GM18868 (cell line): ENCODE data around the gene INTS2.
"Not testable (repeated sequence)": the region's sequence is repeated elsewhere in the genome, so short reads cannot be mapped to it uniquely, and the experiment has no call there.

Experiments used
- ATAC-seq: cut with Tn5 transposase; IDR thresholded peaks from one replicate; pipeline ENCODE4 v1.9.1; 2021; ENCODE audit warnings: mild to moderate bottlenecking, moderate library complexity; ENCODE audit not compliant: unreplicated experiment

INTS2 gene

DNA sequence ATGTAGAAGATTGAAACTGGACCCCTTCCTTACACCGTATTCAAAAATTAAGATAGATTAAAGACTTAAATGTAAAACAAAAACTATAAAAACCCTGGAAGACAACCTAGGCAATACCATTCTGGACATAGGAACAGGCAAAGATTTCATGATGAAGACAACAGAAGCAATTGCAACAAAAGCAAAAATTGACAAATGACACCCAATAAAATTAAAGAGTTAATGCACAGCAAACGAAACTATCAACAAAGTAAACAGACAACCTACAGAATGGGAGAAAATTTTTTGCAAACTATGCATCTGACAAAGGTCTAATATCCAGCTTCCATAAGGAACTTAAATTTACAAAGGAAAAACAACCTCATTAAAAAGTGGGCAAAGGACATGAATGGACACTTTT is 101.6 kb downstream of the INTS2 start:
- ATAC-seq, result not testable (repeated sequence)

DNA sequence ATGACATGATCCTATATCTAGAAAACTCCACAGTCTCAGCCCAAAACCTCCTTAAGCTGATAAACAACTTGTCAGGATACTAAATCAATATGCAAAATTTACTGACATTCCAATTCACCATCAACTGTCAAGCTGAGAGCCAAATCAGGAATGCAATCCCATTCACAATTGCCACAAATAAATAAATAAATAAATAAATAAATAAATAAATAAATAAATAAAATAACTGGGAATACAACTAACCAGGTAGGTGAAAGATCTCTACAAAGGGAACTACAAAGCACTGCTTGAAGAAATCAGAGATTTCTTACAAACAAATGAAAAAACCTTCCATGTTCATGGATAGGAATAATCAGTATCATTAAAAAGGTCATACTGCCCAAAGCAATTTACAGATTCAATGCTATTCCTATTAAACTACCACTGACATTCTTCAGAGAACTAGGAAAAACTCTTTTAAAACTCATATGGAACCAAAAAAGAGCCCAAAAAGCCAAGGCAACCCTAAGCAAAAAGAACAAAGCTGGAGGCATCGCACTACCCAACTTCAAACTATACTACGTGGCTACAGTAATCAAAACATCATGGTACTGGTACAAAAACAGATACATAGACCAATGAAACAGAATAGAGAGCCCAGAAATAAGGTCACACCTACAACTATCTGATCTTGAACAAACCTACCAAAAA is 102.2 kb downstream of the INTS2 start:
- ATAC-seq, result no peak

DNA sequence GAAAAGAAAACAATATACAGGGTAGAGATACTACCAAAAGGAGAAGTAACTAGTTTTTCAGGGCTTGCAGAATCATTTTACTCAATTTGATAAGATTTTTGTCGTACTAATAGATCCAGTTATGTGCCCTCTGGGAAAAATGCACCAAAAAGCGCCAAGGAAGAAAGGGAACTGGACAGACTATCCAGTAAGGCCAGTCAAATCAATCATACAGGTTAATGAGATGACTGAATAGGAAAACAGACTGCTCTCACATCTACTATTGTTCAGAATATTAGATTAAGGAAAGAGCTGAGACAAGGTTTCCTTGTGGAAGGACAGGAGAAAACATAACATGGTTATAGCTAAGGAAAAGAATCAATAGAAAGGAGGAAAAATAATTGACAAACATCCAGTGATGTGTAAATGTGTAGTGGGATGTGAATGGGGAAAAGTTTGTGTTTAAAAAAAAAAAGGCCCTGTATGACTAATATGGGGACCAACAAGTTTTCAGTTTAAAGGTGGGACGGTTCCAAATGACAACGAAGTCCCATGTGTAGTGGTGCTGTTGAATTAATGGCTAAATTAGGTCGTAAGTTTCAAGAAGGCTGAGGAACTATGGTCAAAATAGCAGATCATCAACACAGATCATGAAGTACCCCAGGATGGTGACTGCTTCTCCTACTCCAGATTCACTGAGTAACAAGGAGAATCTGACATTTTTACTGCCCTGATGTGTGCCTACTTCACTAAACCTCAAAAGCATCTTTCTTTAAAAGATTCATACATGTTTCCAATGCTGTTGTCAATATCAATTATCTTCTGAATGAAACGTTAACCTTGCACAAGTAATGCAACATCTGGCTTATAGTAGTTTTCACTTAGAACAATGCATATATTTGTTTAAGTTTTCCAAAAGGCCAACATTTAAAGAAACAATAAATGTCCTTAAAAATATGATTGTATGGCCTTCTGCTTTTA is 105.2 kb downstream of the INTS2 start:
- ATAC-seq, result peak; percentile 45

DNA sequence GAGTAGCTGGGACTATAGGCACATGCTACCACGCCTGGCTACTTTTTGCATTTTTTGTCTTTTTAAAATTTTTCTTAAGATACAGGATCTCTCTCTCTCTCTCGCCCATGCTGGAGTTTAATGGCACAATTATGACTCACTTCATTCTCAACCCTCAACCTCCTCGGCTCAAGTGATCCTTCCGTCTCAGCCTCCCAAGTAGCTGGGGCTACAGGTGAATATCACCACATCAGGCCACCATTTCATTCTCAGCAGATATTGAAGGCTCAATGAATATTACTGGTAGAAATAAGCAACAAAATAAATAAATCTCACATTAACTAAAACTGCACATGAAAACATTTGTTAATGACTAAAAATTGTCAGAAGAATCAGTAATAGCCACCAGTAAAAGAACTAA is 106.1 kb downstream of the INTS2 start:
- ATAC-seq, result no peak

DNA sequence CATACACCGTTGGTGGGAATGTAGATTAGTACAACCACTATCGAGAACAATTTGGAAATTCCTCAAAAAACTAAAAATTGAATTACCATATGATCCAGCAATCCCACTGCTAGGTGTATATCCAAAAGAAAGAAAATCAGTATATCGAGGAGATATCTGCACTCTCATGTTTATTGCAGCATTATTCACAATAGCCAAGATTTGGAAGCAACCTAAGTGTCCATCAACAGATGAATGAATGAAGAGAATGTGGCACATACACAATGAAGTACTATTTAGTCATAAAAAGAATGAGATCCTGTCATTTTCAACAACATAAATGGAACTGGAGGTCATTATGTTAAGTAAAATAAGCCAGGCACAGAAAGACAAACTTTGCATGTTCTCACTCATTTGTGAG is 108.5 kb downstream of the INTS2 start:
- ATAC-seq, result not testable (repeated sequence)

DNA sequence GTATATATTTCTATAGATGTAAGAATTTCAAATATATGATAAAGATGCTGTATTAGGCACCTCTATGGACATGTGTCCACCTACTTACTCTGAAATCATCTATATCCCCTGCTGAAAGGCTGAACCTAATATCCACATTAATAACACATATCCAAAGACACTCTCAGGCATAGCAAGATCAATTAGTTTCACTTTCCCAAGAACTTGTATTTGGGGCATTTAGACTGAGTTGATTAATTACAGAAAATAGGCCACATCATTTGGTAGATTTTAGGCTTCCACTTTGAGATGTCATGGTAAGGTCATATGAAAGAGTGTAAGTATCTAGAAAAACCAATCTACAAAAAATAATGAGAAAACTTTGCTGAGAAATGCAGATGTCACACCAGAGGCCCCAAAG is 109.6 kb downstream of the INTS2 start:
- ATAC-seq, result no peak

DNA sequence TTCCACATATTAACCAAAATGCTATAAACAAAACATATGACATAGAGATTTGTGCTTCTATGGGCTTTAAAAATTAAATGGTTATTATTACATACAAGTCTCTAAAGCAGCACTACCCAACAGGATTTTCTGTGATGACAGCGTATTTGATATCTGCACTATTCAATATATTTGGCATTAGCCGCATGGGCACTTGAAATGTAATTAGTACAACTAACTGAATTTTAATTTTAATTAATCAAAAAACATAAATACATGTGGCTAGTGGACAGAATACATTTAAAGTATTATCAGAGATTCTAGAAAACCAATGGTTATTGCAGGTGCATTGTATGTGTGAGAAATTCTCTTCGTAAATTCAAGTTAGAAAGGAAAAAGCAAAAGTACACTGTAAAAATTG is 110.3 kb downstream of the INTS2 start:
- ATAC-seq, result no peak

DNA sequence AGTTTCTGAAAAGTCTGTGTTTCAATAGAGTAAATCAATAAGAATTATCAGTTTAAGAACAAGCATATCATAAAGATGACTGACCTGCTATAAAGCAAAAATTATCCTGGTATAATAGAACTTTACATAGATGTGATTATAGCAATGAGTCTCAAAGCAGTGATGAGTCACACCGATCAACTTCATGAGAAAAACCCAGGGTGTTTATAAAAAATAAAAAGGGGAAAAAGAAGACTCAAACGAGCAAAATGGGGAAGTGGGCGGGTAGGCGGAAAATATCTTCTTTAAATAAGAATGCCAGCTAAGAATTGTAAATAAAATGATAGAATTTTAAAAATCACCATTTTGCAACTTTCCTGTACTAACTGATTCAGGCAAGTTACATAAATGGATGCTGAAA is 111.2 kb downstream of the INTS2 start:
- ATAC-seq, result no peak

DNA sequence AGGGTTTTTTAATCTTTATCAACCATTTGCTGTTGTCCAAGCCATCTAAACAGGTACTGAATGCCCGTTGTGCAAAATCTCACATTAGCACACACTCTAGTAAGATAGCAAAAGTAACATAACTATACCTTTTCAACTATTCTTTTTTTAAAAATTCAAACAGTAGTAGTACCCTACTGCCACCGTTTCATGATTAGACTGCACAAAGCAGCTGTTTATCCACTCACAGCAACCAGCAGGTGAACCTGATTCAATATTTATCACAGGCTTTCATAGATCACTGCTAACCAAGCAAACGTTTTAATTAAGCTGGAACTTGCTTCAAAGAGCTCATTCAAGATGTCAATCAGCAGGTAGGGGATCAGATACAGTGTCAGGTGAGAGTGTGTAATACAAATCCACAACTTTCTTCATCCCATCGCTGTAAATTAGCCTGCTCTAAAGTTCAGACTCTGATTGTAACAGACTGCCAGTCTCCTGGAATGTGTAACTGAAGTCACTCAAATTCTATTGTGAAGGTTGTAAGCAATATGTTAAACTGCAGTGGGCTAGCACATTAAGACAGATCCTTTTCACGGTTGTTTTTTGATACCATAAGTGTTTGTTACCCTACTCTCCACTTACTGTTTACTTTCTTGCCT is 111.8 kb downstream of the INTS2 start:
- no peak for ATAC-seq
